Mucosa of descending colon (tissue), 3 donors: ENCODE measurements around the gene ANKRD26. TPM values are rescaled to one million over a fixed set of nuclear protein-coding genes. Genes with fewer than 3 reads are reported as not detected.

ENCODE experiments used
- ATAC-seq: fragments of 200-7000 bp; cut with Tn5 transposase; one replicate; pipeline ENCODE4 v1.9.1; 2020; ENCODE audit warnings: mild to moderate bottlenecking, moderate library complexity
- DNase-seq, 3 donors: peaks; one replicate each; pipeline ENCODE4 v3.0.0-alpha.2; 2020
- H3K36me3 ChIP-seq: fragments of 200-600 bp; one replicate; pipeline ENCODE4 v1.8.0; 2021; ENCODE audit warnings: low read depth, mild to moderate bottlenecking
- H3K4me1 ChIP-seq: fragments of 200-600 bp; one replicate; pipeline ENCODE4 v1.8.0; 2021; ENCODE audit warnings: low read depth, mild to moderate bottlenecking
- H3K4me3 ChIP-seq: fragments of 200-600 bp; one replicate; pipeline ENCODE4 v1.8.0; 2021; ENCODE audit warnings: mild to moderate bottlenecking
- H3K9me3 ChIP-seq: fragments of 200-600 bp; one replicate; pipeline ENCODE4 v1.8.0; 2021; ENCODE audit warnings: mild to moderate bottlenecking
- CTCF ChIP-seq: fragments of 200-600 bp; IDR thresholded peaks from one replicate; pipeline ENCODE4 v1.8.0; 2022; ENCODE audit warnings: antibody characterized with exemption, mild to moderate bottlenecking
- intact Hi-C, 2 donors: fragments of 100-400 bp; cut with DNase I in 1 of 2; cut with micrococcal nuclease in 1 of 2; formaldehyde crosslinking; loops; one replicate each; pipeline versions ENCODE4 v1.11.0 to v1.11.1; 2022; cut with DNase I, micrococcal nuclease
- total RNA-seq, 3 donors: library from RNA; stranded (reverse); fragmentation: NEBNext Ultra II Directional in 2 of 3; extraction: Animal tissue kit (Norgen Biotek cat#: 25700) in 2 of 3; gene quantifications; one replicate each; pipeline versions ENCODE4 v1.2.1 to v1.2.4, GENCODE V29; 2021 to 2023
- donor health status: DM: no; HTN: no; CAD: no; lungs with moderate emphysema.
- donor health status: DM: no; HTN: no; CAD: no.
- donor health status: DM: no; HTN: yes; CAD: no.

ANKRD26 gene
- total RNA-seq, 3 donors from 2014 or later, result 7.0 to 11.8 (median 10.8) TPM

DNA sequence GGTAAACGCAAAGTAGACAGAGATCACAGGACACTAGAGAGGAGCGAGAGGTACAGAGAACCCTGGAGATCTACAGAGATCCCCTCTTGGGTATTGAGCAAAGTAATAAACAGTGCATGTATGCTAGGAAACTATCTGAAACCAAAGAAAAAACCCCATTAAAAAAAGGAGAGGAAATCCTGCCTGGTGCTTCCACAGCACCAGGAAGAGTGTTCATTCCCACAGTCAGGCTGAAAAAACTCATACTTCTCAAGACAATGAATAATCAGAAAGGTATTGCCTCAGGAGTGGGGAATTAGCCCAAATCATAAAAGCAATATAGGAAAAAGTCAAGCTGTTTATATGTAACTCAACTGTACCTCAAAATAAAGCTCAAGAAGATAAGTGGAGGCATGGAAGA is 59.1 kb downstream of the ANKRD26 start:
- H3K36me3 ChIP-seq, result peaks cover 2% of the 10 kb centered on the region

DNA sequence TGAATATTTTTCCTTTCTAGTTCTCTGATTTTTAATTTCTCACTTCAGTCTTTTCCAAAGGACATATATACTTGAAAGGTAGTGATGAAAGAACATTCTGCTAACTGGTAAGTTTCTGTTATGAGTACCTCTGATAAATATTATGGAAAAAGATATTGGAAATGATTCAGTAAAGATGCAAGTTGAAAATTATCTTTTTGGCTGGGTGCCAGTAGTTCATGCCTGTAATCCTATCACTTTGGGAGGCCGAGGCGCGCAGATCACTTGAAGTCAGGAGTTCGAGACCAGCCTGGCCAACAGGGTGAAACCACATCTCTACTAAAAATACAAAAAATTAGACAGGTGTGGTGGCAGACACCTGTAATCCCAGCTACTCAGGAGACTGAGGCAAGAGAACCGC is 62.1 kb downstream of the ANKRD26 start:
- no peak overlapping the region for H3K4me3 ChIP-seq
- H3K4me1 ChIP-seq, result no peaks in the 10 kb centered on the region
- no peak for DNase-seq
- no peak for ATAC-seq
- no peaks in the 10 kb centered on the region for H3K9me3 ChIP-seq
- no peak for TF ChIP-seq CTCF
- H3K36me3 ChIP-seq, result peaks cover 5% of the 10 kb centered on the region
- intact Hi-C loops, result no loop called here

More for the DNA sequence above, 59.1 kb downstream of the ANKRD26 start:
- no peaks in the 10 kb centered on the region for H3K4me1 ChIP-seq
- intact Hi-C loops, result no loop called here
- ATAC-seq (no peak), DNase-seq (no peak)
- TF ChIP-seq CTCF, result no peak
- H3K9me3 ChIP-seq, result no peaks in the 10 kb centered on the region
- H3K4me3 ChIP-seq, result no peak overlapping the region

GRCh38 chr10:27035163-27035562 is 65.1 kb downstream of the ANKRD26 start:
- ATAC-seq (no peak), DNase-seq (no peak)
- Histone ChIP-seq H3K4me1 (no peaks in the 10 kb centered on the region), H3K9me3 (no peaks in the 10 kb centered on the region), H3K4me3 (no peak overlapping the region), H3K36me3 (peaks cover 5% of the 10 kb centered on the region)
- TF ChIP-seq CTCF, result no peak
- intact Hi-C loops, result no loop called here

GRCh38 chr10:27030060-27030459 is 70.2 kb downstream of the ANKRD26 start:
- no peak for TF ChIP-seq CTCF
- no peaks in the 10 kb centered on the region for H3K9me3 ChIP-seq
- H3K4me1 ChIP-seq, result no peaks in the 10 kb centered on the region
- DNase-seq (no peak), ATAC-seq (no peak)
- no peaks in the 10 kb centered on the region for H3K36me3 ChIP-seq
- intact Hi-C loops, result no loop called here
- H3K4me3 ChIP-seq, result no peak overlapping the region

DNA sequence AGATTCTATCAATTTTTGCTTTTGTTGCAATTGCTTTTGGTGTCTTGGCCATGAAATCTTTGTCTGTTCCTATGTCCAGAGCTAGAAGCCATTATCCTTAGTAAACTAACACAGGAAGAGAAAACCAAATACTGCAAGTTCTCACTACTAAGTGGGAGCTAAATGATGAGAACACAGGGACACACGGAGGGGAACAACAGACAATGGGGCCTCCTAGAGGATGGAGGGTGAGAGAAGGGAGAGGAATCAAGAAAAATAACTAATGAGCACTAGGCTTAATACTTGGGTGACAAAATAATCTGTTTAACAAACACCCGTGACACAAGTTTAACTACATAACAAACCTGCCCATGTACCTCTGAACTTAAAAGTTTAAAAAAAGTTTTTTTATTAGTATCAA is 78.2 kb downstream of the ANKRD26 start:
- no peak for DNase-seq
- Histone ChIP-seq H3K4me1 (no peaks in the 10 kb centered on the region), H3K36me3 (no peaks in the 10 kb centered on the region), H3K4me3 (no peak overlapping the region), H3K9me3 (no peaks in the 10 kb centered on the region)
- no peak for ATAC-seq
- no peak for TF ChIP-seq CTCF
- intact Hi-C loops, result no loop called here

GRCh38 chr10:27020243-27020642 is 80.1 kb downstream of the ANKRD26 start:
- DNase-seq (no peak), ATAC-seq (no peak)
- intact Hi-C loops, result no loop called here
- no peaks in the 10 kb centered on the region for H3K9me3 ChIP-seq
- no peaks in the 10 kb centered on the region for H3K36me3 ChIP-seq
- no peaks in the 10 kb centered on the region for H3K4me1 ChIP-seq
- no peak overlapping the region for H3K4me3 ChIP-seq
- TF ChIP-seq CTCF, result no peak
